ELF-1 (cell line): ENCODE results near the gene CD207.
"Not testable (repeated sequence)": the region's sequence is repeated elsewhere in the genome, so short reads cannot be mapped to it uniquely, and the experiment has no call there.

Experiments
- DNase-seq: peaks from one replicate; pipeline ENCODE4 v3.0.0-alpha.2; 2016; ENCODE audit warnings: low read depth, low spot score

CD207 gene

DNA sequence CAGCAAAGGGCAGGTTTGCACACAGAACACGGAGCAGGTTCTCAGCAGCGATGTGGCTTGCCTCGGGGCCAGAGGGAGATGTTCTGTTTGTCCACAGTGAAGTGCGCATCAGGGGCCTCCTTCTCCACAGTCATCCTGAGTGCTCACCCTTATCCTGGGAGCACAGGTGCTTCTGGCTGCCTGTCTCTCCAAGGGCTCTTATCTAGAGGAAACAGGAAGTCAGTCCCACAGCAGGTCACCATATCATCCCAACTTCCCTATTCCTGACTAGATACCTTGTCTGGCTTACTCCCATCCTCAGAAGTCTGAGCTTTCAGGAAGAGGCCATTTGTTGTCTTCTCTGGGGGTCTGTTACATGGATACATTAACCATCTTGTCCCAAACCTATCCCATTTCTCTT, at the start of gene CD207:
Gene CD207 (minus strand): TSS at position 174 of the 400 bp plus-strand sequence. CDS start 40 bp downstream, at position 134.
- no peak for DNase-seq

DNA sequence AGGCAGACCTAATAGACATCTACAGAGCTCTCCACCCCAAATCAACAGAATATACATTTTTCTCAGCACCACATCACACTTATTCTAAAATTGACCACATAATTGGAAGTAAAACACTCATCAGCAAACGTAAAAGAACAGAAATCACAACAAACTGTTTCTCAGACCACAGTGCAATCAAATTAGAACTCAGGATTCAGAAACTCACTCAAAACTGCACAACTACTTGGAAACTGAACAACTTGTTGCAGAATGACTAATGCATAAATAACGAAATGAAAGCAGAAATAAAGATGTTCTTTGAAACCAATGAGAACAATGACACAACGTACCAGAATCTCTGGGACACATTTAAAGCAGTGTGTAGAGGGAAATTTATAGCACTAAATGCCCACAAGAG, 42.9 kb upstream of the CD207 start:
- not testable (repeated sequence) for DNase-seq

DNA sequence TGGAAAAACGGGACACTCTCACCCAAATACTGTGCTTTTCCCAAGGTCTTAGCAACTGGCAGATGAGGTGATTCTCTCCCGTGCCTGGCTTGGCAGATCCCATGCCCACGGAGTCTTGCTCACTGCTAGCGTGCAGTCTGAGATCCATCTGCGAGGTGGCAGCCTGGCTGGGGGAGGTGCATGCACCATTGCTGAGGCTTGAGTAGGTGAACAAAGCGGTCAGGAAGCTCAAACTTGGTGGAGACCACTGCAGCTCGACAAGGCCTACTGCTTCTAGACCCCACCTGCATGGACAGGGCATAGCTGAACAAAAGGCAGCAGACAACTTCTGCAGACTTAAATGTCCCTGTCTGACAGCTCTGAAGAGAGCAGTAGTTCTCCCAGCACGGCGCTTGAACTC, 40.5 kb upstream of the CD207 start:
- not testable (repeated sequence) for DNase-seq

DNA sequence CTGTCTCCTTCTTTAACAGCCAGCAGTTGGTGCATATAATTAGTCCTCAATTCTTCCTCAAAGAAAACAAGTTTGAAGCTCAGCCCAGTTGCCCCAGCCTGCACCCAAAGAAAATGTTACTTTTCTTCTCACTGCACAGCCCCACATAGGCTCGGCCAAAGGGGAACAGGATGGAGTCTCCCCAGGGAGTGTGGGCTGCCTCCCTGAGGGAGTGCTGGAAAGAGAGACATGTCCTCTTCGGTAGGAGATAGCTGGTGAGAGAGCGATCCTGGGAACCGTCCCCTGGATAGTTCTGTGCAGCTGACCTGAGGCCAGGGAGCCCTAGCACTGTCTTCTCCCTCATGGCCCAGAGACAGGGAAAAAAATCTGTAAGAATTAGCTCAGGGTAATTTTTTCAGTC, 37.9 kb upstream of the CD207 start:
- no peak for DNase-seq

DNA sequence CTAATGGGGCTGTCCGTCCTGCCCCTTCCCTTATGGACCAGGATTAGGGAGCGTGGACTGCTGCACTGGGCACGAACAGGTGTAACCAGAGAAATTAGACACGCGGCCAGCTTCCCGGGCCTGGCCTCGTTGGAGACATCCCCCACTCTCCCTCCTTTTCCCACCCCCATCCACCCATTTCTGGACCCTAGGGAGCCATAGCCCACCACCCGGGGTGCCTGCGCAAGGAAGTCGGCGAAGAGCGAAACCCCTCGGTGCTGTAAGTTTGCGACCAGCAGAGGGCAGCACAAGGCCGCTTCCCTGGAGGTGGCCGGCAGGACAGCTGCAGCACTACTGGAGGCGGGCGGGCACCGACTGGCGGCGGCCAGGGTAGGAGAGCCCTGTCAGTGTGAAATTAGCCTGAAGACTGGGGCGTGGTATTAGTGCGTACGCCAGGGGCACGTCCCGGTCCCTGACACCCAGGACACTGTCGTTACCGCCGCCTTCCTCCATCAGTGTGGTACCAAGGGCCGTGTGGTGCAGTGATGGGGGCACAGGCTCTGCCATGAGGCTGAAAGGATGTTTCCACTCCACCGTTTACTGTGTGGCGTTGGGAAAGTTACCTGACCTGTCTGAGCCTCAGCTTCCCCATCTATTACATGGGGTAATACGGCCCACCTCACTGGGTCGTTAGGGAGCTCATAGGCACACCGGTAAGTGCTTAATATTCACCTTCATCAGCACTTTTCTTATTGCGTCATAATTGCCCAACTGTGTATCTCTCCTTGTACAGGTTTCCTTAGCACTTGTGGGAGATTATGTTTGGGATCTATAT, 36.0 kb upstream of the CD207 start:
- DNase-seq = peak; percentile 89

DNA sequence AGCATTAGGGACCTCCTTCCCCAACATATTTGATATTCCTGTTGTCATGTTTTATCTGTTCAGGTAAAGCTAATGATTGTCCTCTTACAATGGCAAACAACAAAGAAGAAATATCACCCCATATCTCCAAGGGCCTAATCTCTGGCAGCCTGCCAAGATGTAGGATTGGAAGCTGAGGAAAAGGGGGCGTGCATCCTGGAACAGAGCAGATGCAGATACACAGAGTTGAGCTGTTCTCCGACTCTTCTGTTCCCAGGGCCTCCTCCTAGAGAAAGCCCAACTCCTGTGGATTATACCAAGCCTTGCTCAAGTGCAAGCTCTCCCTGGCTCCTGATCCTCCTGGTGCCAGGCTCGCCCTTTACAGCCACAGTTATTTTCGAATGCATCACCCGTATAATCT, 35.2 kb upstream of the CD207 start:
- DNase-seq = no peak

DNA sequence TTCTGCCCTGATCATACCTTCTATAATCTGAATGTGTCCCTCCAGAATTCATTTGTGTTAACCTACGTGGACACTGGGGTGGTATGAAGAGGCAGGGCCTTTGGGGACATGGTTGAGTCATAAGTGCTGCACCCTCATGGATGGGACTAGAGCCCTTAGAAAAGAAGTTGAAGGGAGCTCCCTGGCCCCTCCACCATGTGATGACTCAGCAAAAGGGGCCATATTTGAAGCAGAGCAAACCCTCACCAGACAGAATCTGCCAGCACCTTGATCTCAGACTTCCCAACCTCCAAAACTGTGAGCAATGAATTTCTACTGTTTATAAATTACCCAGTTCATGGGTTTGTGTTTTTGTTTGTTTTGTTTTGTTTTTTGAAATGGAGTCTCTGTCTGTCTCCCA, 33.4 kb upstream of the CD207 start:
- DNase-seq = no peak

DNA sequence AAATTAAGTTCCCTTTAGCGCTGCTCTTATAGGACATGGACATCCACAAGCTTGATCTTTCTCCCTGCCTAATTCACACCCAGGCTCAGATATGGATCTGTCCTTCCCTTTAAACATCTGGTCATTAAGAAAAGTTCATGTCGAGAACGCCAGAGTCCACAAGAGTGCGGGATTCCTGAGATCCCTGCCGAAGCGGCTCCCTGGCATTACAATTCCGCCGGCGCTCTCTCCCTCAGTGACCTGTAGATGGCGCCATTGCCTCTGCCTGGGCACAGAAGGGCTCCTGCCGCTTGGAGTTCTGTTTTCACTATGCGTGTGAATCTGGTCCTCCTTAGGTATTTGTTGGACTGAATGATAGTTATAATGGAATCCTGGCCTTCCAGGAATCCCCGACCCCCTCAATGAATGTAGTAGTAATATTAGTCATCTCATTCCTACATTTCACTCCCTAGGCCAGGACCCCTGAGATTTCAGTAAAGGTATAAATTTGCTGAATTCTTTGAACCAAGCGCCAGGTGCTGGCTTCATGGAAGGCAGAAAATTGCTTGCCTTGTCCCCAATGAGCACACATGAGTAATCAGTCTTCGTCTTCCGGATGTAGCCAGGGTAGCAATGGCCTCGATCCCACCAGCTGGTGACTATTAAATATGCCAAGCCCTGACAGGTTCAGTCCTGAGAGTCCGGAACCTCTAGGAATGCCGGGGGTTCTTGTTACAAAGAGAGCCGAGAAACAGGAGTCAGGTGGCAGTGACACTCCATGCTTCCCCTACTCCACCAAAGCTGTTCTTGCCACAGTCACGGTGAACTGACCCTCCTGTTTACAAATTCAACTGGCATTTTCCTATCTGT, 26.4 kb upstream of the CD207 start:
- DNase-seq = peak; percentile 94

DNA sequence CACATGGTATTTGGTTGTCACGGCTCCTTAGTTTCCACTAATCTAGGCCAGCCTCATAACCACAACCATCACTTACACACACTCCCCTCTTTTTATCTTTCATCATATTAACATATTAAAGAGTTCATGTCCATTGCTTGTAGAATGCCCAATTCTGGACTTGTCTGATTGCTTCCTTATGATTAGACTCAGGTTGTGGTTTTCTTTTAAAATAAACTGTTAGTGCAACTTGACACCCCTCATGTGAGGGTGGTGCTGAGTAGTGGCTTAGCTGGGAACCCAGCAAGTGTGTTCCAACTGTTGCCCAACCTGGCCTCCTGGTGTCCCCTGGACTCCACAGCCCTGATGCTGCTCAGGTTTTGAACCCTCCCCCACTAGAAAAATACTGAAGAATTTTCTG, 20.1 kb upstream of the CD207 start:
- no peak for DNase-seq

DNA sequence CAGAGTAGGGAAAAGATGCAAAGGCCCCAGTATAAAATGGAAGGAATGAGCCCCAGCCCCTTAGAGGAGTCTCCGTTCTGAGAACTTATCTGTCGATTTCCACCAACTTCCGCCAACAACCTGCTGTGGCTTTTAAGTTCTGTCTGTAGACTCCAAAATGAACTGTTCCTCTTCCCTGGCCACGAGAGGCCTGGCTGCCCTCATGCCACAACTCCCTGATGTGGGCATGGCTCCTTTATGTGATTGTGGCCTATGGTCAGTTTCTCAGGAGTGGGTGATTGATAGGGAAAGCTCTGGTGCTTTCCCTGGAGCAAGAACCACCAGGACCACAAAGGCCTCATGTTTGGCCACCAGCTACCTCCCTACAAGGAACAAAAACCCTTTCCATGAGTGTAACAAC, 18.8 kb upstream of the CD207 start:
- no peak for DNase-seq

DNA sequence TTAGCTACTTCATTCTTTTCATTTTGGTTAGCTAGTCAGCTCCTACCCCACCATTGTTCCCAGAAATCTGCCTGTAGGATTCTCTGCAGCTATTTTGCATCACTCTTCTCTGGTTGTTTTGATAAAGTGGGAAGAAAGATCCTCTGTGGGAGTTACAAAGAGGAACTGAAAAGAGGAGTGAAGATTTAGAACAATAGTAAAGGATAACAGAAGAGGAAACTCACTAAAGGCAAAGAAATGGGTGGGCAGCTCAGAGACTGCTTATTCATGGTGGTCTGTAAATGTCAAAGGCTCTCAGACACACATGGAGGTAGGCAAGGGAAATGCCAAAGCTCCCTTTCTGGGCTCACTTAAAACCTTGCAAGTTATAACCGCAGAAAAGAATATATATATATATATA, 17.2 kb upstream of the CD207 start:
- DNase-seq = no peak

DNA sequence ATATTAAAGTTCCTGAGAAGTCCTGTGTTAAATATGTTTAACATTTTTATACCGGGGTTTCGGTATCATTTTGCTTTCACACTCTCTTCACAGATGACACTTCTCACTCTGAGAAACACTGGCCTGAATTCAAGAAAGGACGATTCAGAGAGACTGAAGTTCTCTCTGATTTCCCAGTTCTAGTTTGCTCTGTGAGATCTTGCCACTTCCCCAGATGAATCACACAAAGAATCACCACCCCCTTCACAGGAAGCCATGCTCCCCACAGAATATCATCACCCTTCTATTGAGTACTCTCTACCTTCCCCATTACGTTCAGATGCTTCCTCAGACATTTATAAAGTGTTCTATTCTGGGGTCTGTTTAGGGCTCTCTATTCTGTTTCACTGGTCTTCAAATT, 16.1 kb upstream of the CD207 start:
- no peak for DNase-seq

DNA sequence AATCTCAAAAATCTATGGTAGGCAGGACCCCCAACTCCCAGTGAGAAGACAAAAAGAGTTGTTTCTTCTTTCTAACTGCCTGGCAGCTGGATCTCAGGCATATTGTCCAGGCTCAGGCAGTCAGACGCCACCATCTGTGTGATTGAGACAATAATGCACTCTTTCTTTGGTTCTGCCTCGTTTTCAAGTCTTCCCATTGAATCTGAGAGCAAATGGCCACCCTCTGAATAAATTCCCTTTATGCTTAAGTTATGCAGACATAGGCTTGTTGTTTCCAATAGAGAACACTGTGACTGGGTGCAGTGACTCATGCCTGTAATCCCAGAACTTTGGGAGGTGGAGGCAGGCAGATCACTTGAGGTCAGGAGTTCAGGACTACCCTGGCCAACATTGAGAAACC, 15.3 kb upstream of the CD207 start:
- no peak for DNase-seq

DNA sequence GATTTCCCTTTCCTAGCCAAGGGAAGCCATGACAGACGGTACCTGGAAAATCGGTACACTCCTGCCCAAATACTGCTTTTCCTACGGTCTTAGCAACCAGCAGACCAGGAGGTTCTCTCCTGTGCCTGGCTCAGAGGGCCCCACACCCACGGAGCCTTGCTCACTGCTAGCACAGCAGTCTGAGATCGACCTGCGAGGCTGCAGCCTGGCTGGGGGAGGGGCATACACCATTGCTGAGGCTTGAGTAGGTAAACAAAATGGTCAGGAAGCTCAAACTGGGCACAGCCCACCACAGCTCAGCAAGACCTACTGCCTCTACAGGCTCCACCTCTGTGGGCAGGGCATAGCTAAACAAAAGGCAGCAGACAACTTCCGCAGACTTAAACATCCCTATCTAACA, 6.8 kb upstream of the CD207 start:
- DNase-seq = peak; percentile 25

DNA sequence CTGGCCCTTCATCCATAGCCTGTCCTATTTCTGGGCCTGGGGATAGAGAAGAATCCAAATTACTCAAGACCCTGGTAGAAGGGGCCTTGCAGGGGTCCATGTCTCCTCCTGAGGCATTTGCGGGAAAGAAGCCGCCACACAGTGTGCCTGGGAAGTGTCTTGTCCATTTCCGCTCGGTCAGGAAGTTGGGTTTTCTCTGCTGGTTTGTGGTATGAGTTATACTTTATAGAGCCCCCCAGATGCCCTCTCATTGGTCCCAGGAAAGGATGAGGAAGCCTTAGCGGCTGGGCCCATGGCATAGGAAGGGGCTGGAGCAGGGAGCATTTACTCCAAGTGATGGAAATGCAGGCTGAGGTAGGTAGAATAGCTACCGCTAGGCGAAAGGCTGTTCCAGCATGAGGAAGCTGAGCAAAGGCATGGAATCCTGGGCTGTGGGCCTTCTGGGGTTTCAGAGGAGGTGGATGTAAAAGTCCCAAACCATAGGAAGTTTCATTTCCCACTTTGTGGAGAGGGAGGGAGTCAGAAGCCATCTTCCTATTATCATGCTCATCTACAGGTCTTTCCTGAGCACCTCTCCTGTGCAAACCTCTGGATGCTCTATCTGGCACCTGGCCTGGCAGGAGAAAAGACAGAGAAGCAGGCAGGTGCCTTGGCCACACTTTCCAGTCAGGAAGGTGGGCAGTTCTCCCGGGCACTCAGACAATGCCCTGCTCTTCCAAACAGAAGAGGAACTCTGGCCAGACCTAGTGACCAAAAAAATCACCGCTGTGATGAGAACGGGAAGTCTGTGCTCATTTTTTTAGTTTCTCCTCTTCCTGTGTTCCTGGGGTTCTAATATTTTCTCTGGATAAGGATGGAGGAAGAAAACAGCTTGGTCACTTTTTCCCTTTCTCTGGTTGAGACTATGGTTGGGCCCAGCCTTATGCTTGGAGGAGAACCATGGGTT, 2.6 kb upstream of the CD207 start:
- no peak for DNase-seq

DNA sequence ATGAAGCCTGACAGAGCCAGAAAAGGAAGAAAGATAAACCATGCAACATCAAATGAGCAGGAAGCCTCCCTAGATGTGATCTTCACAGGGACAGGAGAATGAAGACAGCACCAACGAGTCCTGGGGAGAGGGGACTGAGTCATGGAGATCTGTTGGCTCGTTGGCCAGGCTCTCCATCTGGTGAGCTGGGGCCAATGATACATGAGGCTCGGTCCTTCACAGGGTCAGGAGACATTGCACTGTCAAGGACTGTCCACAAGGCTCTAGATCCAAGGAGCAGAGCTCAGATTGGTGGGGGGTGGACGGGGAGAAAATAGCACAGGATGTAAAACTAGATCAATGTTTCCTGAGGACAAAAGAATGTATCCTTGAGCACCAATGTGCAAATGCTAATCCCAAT, 735 bp downstream of the CD207 start:
- no peak for DNase-seq

DNA sequence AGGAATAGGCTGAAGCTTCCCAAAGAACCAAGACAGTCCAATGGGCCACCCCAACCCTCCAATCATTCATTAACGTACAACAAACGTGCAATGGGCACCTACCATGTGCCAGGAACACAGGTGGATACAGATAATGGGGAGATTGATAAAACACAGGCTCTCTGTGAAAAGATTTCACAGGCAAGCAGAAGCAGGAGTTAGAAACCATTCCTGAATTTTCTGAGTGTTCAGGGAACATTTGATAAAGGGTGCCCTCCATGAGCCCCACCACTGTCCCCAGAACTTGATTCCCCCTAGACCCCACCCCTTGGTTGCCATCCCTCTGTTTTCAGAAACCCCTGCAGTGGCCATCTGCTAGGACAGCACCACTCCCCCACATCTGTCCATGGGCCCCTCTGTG, 1.5 kb downstream of the CD207 start:
- DNase-seq = no peak

DNA sequence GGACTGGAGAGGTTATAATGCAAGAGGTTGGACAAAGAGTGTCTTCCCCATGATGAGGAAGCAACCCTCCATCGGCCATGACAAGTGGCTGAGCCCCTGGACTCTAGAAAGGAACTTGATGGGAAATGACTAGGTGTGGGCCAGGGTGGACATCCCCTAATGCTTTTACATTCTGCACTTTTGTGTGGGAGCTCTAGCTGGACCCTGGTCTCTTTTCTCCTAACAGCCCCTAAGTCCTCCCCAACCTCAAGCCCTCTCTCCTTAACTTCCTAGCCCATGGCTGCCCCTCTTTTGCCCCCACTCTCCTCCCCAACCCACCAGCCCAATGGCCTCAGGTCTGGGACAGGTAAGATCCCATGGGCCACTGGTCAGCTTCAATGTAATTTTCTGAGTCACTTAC, 2.4 kb downstream of the CD207 start:
- DNase-seq = no peak

DNA sequence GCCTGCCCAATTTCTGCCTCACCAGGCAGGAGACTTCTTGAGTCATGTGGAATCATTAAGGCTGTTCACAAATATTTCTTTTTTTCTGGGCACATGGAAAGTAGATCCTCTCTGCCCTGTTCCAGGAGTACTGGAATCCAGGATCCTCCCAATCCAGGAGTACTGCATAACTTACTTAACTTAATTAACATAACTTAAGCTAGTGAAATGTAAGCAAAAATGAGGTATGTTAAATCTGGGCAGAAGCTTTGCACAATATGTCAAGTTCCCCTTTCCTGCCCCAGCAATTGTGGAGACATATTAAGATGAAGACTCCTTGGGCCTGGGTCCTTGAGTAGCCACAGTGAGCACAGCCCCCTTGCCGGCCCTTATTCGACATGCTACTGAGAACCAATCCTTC, 3.2 kb downstream of the CD207 start:
- DNase-seq = no peak

DNA sequence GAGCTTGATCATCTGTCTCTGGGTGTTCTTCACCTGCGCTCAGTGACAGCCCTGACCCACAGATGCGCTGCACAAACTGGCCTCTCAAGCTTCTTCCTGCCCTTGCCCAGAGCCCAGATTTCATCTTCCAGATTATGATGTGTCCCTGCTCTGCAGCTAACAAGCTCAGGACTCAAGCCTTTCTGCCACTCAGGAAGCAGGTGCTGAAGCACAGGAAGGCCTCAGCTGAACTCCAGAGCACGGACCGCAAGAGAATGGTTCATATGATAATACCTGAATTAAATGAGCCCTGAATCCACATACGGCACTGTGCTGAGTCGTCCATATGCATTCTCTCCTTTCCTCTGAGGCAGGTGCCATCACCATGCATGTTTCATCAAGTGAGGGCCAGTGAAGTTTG, 3.8 kb downstream of the CD207 start:
- no peak for DNase-seq

DNA sequence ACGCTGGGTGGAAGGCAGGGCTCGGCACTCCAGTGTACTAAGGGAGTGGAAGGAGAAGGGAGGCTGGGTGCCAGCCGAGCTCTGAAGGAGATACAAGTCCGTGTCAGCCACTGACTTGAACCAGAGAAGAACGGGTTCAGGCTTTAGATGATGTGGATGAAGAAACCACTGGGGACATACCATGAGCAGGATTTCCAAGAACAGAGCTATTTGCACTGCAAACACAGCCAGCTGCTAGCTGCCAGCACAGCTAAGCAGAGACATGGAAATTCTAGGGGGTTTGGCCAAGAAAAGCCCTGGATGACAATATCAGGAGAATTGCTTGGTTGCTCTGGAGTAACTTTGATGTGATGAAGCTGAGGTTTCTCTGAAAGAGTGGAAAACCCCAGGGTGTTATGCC, 5.2 kb downstream of the CD207 start:
- no peak for DNase-seq

DNA sequence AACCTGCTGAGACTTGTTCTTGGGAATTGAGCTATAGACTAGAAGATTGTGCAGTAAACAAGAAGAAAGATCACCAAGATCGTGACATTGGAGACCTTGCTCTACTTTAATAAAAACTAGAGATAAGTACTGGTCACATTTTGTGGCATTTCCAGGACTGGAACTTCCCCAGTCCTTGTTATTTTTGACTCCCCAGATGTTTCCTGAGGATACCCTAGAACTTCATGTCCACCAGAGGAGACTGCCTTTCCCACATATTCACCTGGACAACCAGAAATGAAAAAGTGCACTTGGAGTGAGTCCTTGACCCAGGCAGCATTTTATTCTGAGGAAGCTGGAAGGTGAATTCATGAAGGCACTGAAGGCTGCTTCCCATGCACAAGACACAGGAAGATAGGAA, 5.7 kb downstream of the CD207 start:
- no peak for DNase-seq
